Muscle of arm (tissue), 14 donors: ENCODE data around the gene MRI1. TPM values are rescaled to one million over a fixed set of nuclear protein-coding genes. Genes with fewer than 3 reads are reported as not detected.
A peak's percentile ranks its signal among the peaks of the same experiment; 100 is the strongest.
"Not testable (repeated sequence)": the region's sequence is repeated elsewhere in the genome, so short reads cannot be mapped to it uniquely, and the experiment has no call there.

Experiments used
- DNase-seq: peaks from one replicate; pipeline ENCODE4 v3.0.0-alpha.2; 2013
- long read RNA-seq, 11 donors: transcript quantifications; one replicate each; lab custom pipeline, GENCODE V29; 2026
- polyA plus RNA-seq, 12 donors: library from polyadenylated mRNA; unstranded; fragments of 120-200 nt; gene quantifications; one replicate each; pipeline ENCODE4 v1.2.1, GENCODE V29; 2013; ENCODE audit not compliant: insufficient read length in 12 of 12

Gene MRI1
- 10 to 100 TPM in 11 of 12 donors, not detected in 1; 10.1 to 32.8 (median 16.4) TPM for polyA plus RNA-seq
- long read RNA-seq, donor 1, transcript MRI1-201 (6 exons, 1,735 nt): major isoform, 7 of 46 reads
- long read RNA-seq, donor 1, partial matches to known transcripts: 38 of 46 reads
- long read RNA-seq, donor 1, other reads (novel, unspliced or antisense): 0 of 46 reads
- long read RNA-seq, donor 2, partial matches to known transcripts: 0 of 3 reads
- long read RNA-seq, donor 2, other reads (novel, unspliced or antisense): 0 of 3 reads
- long read RNA-seq, donor 3, partial matches to known transcripts: 0 of 2 reads
- long read RNA-seq, donor 3, other reads (novel, unspliced or antisense): 0 of 2 reads
- long read RNA-seq, donor 4, partial matches to known transcripts: 0 of 1 reads
- long read RNA-seq, donor 4, other reads (novel, unspliced or antisense): 0 of 1 reads
- long read RNA-seq, donor 5, partial matches to known transcripts: 8 of 14 reads
- long read RNA-seq, donor 5, other reads (novel, unspliced or antisense): 0 of 14 reads
- long read RNA-seq, donor 6, partial matches to known transcripts: 0 of 2 reads
- long read RNA-seq, donor 6, other reads (novel, unspliced or antisense): 0 of 2 reads
- long read RNA-seq, donor 7, partial matches to known transcripts: 0 of 1 reads
- long read RNA-seq, donor 7, other reads (novel, unspliced or antisense): 0 of 1 reads
- long read RNA-seq, donor 8, transcript MRI1-201 (6 exons, 1,735 nt): major isoform, 5 of 6 reads
- long read RNA-seq, donor 8, partial matches to known transcripts: 0 of 6 reads
- long read RNA-seq, donor 8, other reads (novel, unspliced or antisense): 0 of 6 reads
- long read RNA-seq, donor 9, partial matches to known transcripts: 0 of 1 reads
- long read RNA-seq, donor 9, other reads (novel, unspliced or antisense): 0 of 1 reads
- long read RNA-seq, donor 10, partial matches to known transcripts: 5 of 5 reads
- long read RNA-seq, donor 10, other reads (novel, unspliced or antisense): 0 of 5 reads
- long read RNA-seq, donor 11, partial matches to known transcripts: 0 of 1 reads
- long read RNA-seq, donor 11, other reads (novel, unspliced or antisense): 0 of 1 reads

DNA sequence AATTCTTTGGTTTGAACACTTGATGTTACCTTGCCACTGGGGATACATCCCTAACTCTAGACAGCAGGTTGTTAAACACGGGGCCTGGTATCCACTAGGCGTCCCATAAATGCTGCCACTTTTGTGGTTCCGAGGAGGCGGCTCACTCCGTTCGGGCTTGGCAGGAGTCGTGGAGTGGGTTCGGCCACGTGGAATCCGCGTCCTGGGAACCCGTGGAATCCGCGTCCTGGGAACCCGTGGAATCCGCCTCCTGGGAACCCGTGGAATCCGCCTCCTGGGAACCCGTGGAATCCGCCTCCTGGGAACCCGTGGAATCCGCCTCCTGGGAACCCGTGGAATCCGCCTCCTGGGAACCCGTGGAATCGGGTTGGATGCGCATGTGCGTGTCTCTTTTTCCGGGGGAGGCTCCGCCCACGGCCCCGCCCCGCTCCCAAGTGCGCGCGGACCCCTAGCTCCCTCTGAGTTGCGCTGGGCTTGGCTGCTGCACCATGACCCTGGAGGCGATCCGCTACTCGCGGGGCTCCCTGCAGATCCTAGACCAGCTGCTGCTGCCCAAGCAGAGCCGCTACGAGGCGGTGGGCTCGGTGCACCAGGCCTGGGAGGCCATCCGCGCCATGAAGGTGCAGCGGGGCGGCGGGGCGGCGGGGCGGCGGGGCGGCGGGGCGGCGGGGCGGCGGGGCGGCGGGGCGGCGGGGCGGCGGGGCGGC is at the start of gene MRI1:
Gene MRI1, plus strand, starts transcription at position 422 of the 707 bp plus-strand sequence. Its CDS starts 67 bp downstream, at position 489.
- peak; percentile 78 for DNase-seq

DNA sequence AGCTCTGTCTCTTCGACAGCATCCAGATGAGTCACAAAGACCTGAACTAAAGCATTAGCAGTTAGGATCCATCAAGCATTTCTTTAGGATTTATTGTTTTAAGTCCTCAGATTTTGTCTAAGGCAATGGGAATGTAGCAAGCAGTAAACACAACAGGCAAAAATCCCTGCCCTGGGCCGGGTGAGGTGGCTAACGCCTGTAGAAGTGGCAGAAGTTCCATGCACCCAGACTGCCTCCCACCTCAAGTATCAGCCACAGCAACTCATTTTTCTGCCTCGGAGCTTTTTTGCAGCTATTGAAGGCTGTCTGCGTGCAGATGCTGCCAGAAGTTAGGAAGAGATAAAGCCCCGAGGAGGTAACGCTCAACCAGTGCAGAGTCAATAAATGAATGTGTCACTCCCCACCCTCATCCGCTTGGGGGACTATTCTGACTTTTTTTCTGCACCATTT is 47.1 kb upstream of the MRI1 start:
- DNase-seq: no peak

DNA sequence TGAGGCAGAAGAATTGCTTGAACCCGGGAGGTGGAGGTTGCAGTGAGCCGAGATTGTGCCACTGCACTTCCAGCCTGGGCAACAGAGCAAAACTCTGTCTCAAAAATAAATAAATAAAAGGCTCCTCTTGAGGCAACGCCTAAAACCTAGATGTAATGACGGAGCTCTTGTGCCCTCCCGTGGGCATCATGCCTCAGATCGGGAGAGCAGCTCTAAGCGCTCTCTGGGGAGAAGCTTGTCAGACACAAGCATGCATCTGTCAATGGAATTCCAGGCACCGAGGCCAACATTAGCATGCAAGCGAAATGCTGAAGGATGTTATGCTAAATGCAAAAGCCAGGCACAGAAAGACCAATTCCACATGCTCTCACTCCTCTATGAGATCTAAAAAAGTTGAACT is 45.6 kb upstream of the MRI1 start:
- DNase-seq: no peak

- DNase-seq: no peak
Measured at GRCh38 chr19:13722146-13722545, 42.2 kb upstream of the MRI1 start.

- DNase-seq: no peak
Measured at GRCh38 chr19:13723206-13723605, 41.1 kb upstream of the MRI1 start.

DNA sequence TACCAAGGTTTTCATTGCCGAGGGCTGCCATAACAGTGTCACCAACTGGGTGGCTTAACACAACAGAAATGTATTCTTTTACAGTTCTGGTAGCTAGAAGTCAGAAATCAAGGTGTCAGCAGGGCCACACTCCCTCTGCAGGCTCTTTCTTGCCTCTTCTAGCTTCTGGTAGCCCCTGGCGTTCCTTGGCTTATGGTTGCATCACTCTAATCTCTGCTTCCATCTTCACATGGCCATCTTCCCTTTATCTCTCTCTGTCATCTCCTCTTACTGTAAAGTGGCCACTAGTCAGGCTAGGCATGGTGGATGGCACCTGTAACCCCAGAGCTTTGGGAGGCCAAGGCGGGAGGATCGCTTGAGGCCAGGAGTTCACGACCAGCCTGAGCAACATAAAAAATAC is 38.0 kb upstream of the MRI1 start:
- DNase-seq: no peak

DNA sequence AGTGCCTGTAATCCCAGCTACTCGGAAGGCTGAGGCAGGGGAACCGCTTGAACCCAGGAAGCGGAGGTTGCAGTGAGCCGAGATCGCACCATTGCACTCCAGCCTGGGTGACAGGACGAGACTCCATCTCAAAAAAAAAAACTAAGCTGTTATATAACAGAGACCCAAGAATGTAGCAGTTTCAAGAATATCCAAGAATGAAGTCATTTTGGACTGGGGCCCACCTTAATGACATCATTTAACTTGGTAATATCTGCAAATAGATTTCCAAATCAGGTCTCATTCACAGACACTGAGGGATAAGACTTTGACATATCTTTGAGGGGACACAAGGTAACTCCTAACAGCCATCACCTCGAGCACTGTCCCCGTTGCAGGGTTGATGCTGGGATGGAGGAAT is 36.5 kb upstream of the MRI1 start:
- peak; percentile 73 for DNase-seq

GRCh38 chr19:13729859-13730258 is 34.5 kb upstream of the MRI1 start:
- DNase-seq: no peak

DNA sequence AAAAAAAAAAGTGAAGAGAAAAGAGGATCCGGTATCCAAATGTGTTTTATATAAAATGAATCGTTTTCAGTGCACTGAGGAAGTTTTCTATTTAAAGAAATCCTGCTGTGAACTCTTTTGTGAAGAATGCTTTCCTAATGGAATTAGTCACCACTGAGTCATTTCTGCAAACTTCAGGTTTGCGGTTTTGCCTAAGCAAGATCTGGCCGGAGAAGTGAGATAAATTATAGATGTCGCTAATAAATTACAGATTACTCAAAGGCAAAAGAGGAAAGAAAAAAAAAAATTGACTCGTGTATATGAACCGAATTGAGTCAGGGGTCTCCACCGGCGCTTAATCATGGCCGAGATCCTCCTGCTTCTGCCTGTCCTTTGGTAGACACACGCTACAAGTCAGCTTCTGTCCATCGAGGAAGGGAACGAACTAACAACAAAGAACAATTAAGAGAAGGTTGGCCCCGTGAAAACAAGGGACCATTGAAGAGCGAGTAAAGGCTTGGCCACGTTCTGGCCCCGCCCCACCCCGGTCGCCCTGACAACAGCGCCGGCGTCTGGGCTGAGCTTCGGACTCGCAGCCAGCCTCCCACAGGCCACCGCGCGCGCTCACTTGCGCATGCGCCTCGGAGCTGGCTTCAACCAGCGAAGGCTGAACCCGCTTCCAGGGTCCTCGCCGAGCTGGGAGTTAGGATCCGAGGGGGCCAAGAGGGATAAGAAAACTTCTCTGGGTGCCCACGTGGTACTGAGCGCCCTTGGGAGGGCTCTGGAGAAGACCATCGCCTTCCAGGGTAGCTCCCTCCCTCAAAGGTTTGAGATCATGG is 33.0 kb upstream of the MRI1 start:
- DNase-seq: peak; percentile 97

GRCh38 chr19:13732337-13732736 is 32.0 kb upstream of the MRI1 start:
- DNase-seq: no peak

- no peak for DNase-seq
Measured at GRCh38 chr19:13734751-13735150, 29.6 kb upstream of the MRI1 start.

GRCh38 chr19:13738073-13738472 is 26.2 kb upstream of the MRI1 start:
- no peak for DNase-seq

GRCh38 chr19:13741893-13742292 is 22.4 kb upstream of the MRI1 start:
- no peak for DNase-seq

GRCh38 chr19:13742756-13743155 is 21.6 kb upstream of the MRI1 start:
- no peak for DNase-seq

DNA sequence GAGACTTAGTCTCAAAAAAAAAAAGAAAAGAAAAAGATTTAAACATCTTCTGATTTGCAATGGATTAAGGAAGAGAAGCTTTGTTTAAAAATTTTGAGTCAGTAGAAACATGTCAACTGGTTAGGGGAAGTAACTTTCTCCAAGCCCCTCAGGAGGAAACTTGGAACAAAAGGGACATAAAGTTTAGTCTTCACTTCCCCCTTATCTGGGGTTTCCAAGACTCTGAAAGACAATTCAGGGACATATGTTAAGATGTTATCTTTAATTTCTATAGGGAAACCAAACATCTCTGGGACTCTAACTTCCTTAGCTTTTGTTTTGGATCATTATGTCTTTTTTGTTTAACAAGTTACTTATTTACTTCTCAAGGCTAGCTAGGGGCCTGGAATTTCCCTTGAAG is 20.1 kb upstream of the MRI1 start:
- DNase-seq: no peak

GRCh38 chr19:13747098-13747453 is 17.2 kb upstream of the MRI1 start:
- no peak for DNase-seq

GRCh38 chr19:13748169-13748828 is 16.0 kb upstream of the MRI1 start:
- no peak for DNase-seq

DNA sequence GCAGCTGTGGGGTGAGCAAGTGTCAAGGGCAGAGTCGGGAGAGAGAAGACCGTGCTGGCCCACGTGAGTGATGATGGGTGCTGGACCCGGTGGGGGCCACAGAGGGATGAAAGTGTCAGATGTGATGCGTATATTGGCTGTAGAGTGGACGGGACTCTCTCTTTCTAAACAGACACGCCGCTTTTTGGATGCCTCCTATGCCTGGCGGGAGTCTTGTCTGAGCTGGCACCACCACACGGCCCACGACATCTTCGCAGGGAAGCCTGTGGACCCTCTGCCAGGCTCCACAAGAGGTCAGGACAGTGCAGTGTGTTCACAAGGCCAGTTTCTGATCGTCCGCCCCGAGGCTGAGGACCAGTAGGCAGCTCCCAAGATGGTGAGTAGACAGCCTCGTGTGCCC is 12.9 kb upstream of the MRI1 start:
- DNase-seq: no peak

DNA sequence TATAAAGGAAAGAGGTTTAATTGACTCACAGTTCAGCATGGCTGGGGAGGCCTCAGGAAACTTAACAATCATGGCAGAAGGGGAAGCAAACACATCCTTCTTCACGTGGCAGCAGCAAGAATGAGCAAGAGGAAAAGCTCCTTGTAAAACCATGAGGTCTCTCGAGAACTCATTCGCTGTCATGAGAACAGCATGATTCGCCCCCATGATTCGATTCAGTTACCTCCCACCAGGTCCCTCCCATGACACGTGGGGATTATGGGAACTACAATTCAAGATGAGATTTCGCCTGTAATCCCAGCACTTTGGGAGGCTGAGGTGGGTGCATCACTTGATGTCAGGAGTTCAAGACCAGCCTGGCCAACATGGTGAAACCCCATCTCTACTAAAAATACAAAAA is 10.7 kb upstream of the MRI1 start:
- DNase-seq: not testable (repeated sequence)

DNA sequence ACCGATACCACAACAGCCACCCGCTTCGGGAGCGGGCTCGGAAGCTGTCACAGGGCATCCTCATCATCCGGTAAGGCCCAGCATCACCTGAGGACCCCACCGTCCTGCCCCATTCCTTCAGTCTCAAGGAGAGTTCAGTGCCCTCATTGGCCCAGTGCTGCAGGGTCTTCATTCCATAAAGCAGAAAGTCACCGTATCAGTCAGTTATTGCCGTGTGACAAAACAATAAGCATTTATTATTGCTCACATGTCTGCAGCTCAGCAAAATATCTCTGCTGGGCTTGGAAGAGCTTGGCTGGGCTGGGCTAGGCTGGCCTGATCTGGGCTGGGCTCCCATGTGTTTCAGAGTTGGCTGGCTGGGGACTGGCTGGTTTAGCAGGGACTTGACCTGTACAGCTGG is 8.1 kb upstream of the MRI1 start:
- DNase-seq: no peak
